Measurements from ENCODE around the gene GPRC5B. TPM values are rescaled to one million over a fixed set of nuclear protein-coding genes. Genes with fewer than 3 reads are reported as not detected.

GPRC5B gene
- total RNA-seq, 1 donor from 2014 or later = not detected

- intact Hi-C loops (cut with micrococcal nuclease) = no loop called here
These were observed 38.2 kb downstream of the GPRC5B start for GRCh38 chr16:19846436-19846835.

GRCh38 chr16:19844945-19845641 lies 39.6 kb downstream of the GPRC5B start:
- intact Hi-C loops (cut with micrococcal nuclease) = no loop called here

- intact Hi-C loops (cut with micrococcal nuclease) = no loop called here
These were observed 41.3 kb downstream of the GPRC5B start for GRCh38 chr16:19843371-19843770.

GRCh38 chr16:19842426-19843157 lies 42.1 kb downstream of the GPRC5B start:
- intact Hi-C loops (cut with micrococcal nuclease) = no loop called here

GRCh38 chr16:19841184-19841583 lies 43.5 kb downstream of the GPRC5B start:
- intact Hi-C loops (cut with micrococcal nuclease) = no loop called here

GRCh38 chr16:19840524-19841110 lies 44.0 kb downstream of the GPRC5B start:
- intact Hi-C loops (cut with micrococcal nuclease) = no loop called here

GRCh38 chr16:19837984-19838707 lies 46.5 kb downstream of the GPRC5B start:
- intact Hi-C loops (cut with micrococcal nuclease) = no loop called here

- intact Hi-C loops (cut with micrococcal nuclease) = no loop called here
These were observed 47.2 kb downstream of the GPRC5B start for GRCh38 chr16:19837331-19837980.

GRCh38 chr16:19835968-19836421 lies 48.7 kb downstream of the GPRC5B start:
- intact Hi-C loops (cut with micrococcal nuclease) = no loop called here

- intact Hi-C loops (cut with micrococcal nuclease) = no loop called here
These were observed 49.5 kb downstream of the GPRC5B start for GRCh38 chr16:19835196-19835595.

GRCh38 chr16:19833581-19833980 lies 51.1 kb downstream of the GPRC5B start:
- intact Hi-C loops (cut with micrococcal nuclease) = no loop called here

- intact Hi-C loops (cut with micrococcal nuclease) = no loop called here
These were observed 51.5 kb downstream of the GPRC5B start for GRCh38 chr16:19833176-19833575.

- intact Hi-C loops (cut with micrococcal nuclease) = no loop called here
These were observed 53.0 kb downstream of the GPRC5B start for GRCh38 chr16:19831678-19832077.

GRCh38 chr16:19830902-19831560 lies 53.6 kb downstream of the GPRC5B start:
- intact Hi-C loops (cut with micrococcal nuclease) = no loop called here

GRCh38 chr16:19829844-19830692 lies 54.6 kb downstream of the GPRC5B start:
- intact Hi-C loops (cut with micrococcal nuclease) = no loop called here

- intact Hi-C loops (cut with micrococcal nuclease) = no loop called here
These were observed 60.4 kb downstream of the GPRC5B start for GRCh38 chr16:19824216-19824615.

- intact Hi-C loops (cut with micrococcal nuclease) = no loop called here
These were observed 61.3 kb downstream of the GPRC5B start for GRCh38 chr16:19823322-19823721.

- intact Hi-C loops (cut with micrococcal nuclease) = no loop called here
These were observed 62.1 kb downstream of the GPRC5B start for GRCh38 chr16:19822533-19822932.

- intact Hi-C loops (cut with micrococcal nuclease) = no loop called here
These were observed 66.8 kb downstream of the GPRC5B start for GRCh38 chr16:19817875-19818274.

- intact Hi-C loops (cut with micrococcal nuclease) = no loop called here
These were observed 67.5 kb downstream of the GPRC5B start for GRCh38 chr16:19817122-19817521.

Measured in T-helper 2 cell treated with Interferon-gamma antibody and Interleukin-4, amounts not matched to agents 100 ng/mL and 5 ng/mL, for 36 hours (primary cell).